ENCODE results near the gene TRPT1. TPM values are rescaled to one million over a fixed set of nuclear protein-coding genes. Genes with fewer than 3 reads are reported as not detected.

The TRPT1 gene
- total RNA-seq, 2 donors from 2014 or later = 45.6 to 60.4 TPM

GRCh38 chr11:64262271-64263002, 36.5 kb upstream of the TRPT1 start:
- Mint-ChIP-seq H3K4me3 (no peak overlapping the region), H3K27me3 (ENCODE audit: insufficient read depth) (no peaks in the 10 kb centered on the region), H3K9me3 (no peaks in the 10 kb centered on the region), H3K36me3 (ENCODE audit: low read depth) (peaks cover 59% of the 10 kb centered on the region), H3K4me1 (no peaks in the 10 kb centered on the region), H3K27ac (no peak overlapping the region)
- Histone ChIP-seq H3K4me1 (ENCODE audit: control insufficient read depth, insufficient read depth, low read length) (no peaks in the 10 kb centered on the region), H3K36me3 (ENCODE audit: control insufficient read depth, insufficient read depth, low read length) (peaks cover 56% of the 10 kb centered on the region), H3K27ac (ENCODE audit: low read depth, low read length) (no peak overlapping the region), H3K27me3 (ENCODE audit: control insufficient read depth, insufficient read depth, low read length, poor library complexity, severe bottlenecking) (no peaks in the 10 kb centered on the region), H3K9ac (ENCODE audit: extremely low read depth, low read length, poor library complexity, severe bottlenecking) (no peak overlapping the region), H3K4me3 (ENCODE audit: low read length) (no peak overlapping the region), H3K9me3 (ENCODE audit: control insufficient read depth, low read length) (no peaks in the 10 kb centered on the region)
- DNase-seq = no peak
- TF ChIP-seq CTCF (conservative IDR thresholded peaks at IDR 0.05) = no peak
- WGBS, 2 experiments (ENCODE audit: insufficient coverage in 1 of 2, insufficient read length in 1 of 2) = 94 to 97% methylated on average over 36 to 42 of the region's 42 CpGs

GRCh38 chr11:64261556-64262080, 35.6 kb upstream of the TRPT1 start:
- WGBS, 2 experiments (ENCODE audit: insufficient coverage in 1 of 2, insufficient read length in 1 of 2) = 94 to 99% methylated on average over 12 to 18 of the region's 18 CpGs
- no peak overlapping the region for H3K4me3 ChIP-seq (ENCODE audit: low read length)
- H3K9ac ChIP-seq (ENCODE audit: extremely low read depth, low read length, poor library complexity, severe bottlenecking) = no peak overlapping the region
- H3K36me3 Mint-ChIP-seq (ENCODE audit: low read depth) = peaks cover 58% of the 10 kb centered on the region
- no peaks in the 10 kb centered on the region for H3K4me1 ChIP-seq (ENCODE audit: control insufficient read depth, insufficient read depth, low read length)
- no peak overlapping the region for H3K27ac ChIP-seq (ENCODE audit: low read depth, low read length)
- no peak for TF ChIP-seq CTCF (conservative IDR thresholded peaks at IDR 0.05)
- no peaks in the 10 kb centered on the region for H3K27me3 ChIP-seq (ENCODE audit: control insufficient read depth, insufficient read depth, low read length, poor library complexity, severe bottlenecking)
- no peaks in the 10 kb centered on the region for H3K4me1 Mint-ChIP-seq
- no peak overlapping the region for H3K4me3 Mint-ChIP-seq
- no peaks in the 10 kb centered on the region for H3K27me3 Mint-ChIP-seq (ENCODE audit: insufficient read depth)
- H3K9me3 Mint-ChIP-seq = no peaks in the 10 kb centered on the region
- no peaks in the 10 kb centered on the region for H3K9me3 ChIP-seq (ENCODE audit: control insufficient read depth, low read length)
- H3K36me3 ChIP-seq (ENCODE audit: control insufficient read depth, insufficient read depth, low read length) = peaks cover 57% of the 10 kb centered on the region
- DNase-seq = no peak
- no peak overlapping the region for H3K27ac Mint-ChIP-seq

- no peaks in the 10 kb centered on the region for H3K4me1 Mint-ChIP-seq
- no peak overlapping the region for H3K27ac ChIP-seq (ENCODE audit: low read depth, low read length)
- H3K36me3 Mint-ChIP-seq (ENCODE audit: low read depth) = peaks cover 56% of the 10 kb centered on the region
- no peaks in the 10 kb centered on the region for H3K27me3 ChIP-seq (ENCODE audit: control insufficient read depth, insufficient read depth, low read length, poor library complexity, severe bottlenecking)
- no peaks in the 10 kb centered on the region for H3K9me3 Mint-ChIP-seq
- H3K9ac ChIP-seq (ENCODE audit: extremely low read depth, low read length, poor library complexity, severe bottlenecking) = no peak overlapping the region
- no peak for TF ChIP-seq CTCF (conservative IDR thresholded peaks at IDR 0.05)
- H3K27ac Mint-ChIP-seq = no peak overlapping the region
- no peak overlapping the region for H3K4me3 Mint-ChIP-seq
- no peaks in the 10 kb centered on the region for H3K27me3 Mint-ChIP-seq (ENCODE audit: insufficient read depth)
- 95 to 96% methylated on average over 5 to 6 of the region's 6 CpGs for WGBS, 2 experiments (ENCODE audit: insufficient coverage in 1 of 2, insufficient read length in 1 of 2)
- no peaks in the 10 kb centered on the region for H3K4me1 ChIP-seq (ENCODE audit: control insufficient read depth, insufficient read depth, low read length)
- no peak for DNase-seq
- no peaks in the 10 kb centered on the region for H3K9me3 ChIP-seq (ENCODE audit: control insufficient read depth, low read length)
- H3K36me3 ChIP-seq (ENCODE audit: control insufficient read depth, insufficient read depth, low read length) = peaks cover 66% of the 10 kb centered on the region
- H3K4me3 ChIP-seq (ENCODE audit: low read length) = no peak overlapping the region
Measured at GRCh38 chr11:64260147-64260708, 34.2 kb upstream of the TRPT1 start.
